Stimulated activated CD4-positive, alpha-beta T cell treated with anti-CD3 and anti-CD28 coated beads, TNF-alpha, amount 100 ng/mL, for 4 hours (primary cell): ENCODE measurements around the gene SSUH2.
"Not testable (repeated sequence)": the region's sequence is repeated elsewhere in the genome, so short reads cannot be mapped to it uniquely, and the experiment has no call there.

Source experiments
- DNase-seq, 3 experiments: peaks; one replicate each; pipeline ENCODE4 v3.0.0-alpha.2; 2020; ENCODE audit warnings: low read depth in 3 of 3

The SSUH2 gene, protein sequence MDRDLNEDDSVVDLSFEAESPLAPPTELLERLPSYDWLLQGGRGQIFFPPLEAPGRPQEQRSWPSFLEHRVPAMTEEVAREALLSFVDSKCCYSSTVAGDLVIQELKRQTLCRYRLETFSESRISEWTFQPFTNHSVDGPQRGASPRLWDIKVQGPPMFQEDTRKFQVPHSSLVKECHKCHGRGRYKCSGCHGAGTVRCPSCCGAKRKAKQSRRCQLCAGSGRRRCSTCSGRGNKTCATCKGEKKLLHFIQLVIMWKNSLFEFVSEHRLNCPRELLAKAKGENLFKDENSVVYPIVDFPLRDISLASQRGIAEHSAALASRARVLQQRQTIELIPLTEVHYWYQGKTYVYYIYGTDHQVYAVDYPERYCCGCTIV

DNA sequence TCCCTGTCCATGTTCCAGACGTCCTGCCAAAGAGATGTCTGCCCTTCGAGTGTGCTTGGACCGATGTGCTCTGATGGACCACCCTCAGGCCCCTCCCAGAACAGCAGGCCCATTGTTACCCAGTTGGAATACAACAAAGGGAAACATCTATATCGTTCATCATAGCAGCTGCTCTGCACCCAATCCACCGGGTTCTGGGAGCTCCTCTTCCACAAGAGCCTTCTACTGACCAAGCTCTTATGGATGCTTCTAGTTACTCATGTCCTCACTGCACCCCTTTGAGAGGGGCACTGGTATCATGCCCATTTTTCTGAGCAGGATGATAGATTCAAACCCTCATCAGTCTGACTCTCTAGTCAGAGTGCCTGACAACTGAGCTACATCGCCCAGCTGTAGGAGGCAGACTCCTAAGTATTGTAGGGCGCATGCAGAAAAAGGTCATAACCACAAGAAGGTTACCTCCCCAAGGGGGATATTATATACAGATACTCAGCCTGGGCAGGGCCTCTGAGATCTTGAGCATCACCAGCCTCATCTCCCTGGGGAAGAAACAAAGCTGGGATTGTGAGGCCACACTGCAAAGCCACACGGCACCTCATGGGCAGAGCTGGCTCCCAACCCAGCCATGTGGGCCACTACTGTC is at the start of gene SSUH2:
SSUH2 (minus strand) TSS at position 51 of the 643 bp plus-strand sequence; CDS start at position 11, 40 bp downstream.
- no peak for DNase-seq

DNA sequence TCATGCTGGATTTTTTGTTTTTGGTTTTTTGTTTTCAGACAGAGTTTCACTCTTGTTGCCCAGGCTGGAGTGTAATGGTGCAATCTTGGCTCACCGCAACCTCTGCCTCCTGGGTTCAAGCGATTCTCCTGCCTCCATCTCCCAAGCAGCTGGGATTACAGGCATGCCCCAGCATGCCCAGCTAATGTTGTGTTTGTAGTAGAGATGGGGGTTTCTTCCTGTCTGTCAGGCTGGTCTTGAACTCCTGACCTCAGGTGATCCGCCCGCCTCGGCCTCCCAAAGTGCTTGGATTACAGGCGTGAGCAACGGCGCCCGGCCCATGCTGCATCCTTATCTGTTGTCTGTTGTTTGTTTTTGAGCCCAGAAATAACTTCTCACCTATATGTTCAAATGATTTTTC is 46.7 kb upstream of the SSUH2 start:
- not testable (repeated sequence) for DNase-seq

DNA sequence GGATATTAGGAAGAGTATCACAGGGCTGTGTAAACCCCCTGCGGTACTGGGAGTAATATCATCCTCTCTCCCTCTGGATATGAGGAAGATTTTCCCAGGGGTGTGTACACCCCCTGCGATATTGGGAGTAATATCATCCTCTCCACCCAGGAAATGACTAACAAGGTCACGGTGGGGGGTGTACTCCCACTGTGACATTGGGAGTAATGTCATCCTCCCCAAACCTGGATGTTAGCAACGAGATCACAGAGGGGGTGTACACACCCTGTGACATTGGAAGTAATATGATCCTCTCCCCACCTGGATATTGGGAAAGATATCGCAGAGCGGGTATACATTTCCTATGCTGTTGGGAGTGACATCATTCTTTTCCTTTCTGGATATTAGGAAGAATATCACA is 40.4 kb upstream of the SSUH2 start:
- DNase-seq: not testable (repeated sequence)

DNA sequence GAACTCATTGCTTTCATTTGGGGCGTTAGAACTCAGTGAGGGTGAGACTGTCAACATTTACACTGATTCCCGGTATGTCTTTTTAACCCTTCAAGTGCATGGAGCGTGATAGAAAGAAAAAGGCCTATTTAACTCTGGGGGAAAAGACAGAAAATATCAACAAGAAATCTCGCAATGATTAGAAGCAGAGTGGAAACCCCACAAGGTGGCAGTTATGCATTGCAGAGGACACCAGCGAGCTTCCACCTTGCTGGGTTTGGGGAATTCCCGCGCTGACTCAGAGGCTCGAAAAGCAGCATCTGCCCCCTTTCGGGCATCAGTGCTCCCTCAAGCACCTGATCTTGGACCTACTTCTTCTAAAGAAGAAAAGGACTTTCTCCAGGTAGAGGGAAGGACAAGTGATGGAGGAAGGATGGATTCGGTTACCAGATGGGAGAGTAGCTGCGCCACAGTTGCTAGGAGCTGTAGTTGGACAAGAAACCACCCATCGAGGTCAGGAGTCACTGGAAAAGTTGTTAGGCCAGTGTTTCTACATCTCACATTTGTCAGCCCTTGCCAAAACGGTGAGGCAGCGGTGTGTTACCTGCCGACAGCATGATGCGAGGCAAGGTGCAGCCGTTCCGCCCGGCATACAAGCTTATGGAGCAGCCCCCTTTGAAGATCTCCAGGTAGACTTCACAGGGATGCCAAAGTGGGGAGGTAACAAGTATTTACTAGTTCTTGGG is 38.4 kb upstream of the SSUH2 start:
- not testable (repeated sequence) for DNase-seq

DNA sequence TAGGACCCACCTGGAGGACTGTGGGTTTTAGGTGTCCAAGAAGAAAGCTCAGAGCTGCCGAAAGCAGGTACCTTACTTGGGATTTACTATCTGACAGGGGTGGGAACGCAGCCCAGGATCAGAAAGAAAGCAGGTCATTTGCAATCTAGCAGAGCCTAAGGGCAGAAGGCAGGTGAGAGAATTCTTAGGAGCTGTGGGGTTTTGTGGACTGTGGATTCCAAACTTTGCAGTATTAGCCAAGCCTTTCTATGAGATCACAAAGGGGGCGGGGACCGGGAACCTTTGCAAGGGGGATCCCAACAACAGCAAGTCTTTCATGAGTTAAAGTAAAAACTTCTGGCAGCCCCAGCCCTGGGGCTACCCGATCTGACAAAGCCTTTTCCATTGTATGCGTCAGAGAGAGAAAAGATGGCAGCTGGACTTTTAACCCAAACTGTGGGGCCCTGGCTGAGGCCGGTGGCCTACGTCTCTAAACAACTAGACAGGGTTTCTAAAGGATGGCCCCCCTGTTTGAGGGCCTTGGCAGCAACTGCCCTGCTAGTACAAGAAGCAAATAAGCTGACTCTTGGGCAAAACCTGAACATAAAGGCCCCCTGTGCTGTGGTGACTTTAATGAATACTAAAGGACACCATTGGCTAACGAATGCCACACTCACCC is 37.4 kb upstream of the SSUH2 start:
- not testable (repeated sequence) for DNase-seq

DNA sequence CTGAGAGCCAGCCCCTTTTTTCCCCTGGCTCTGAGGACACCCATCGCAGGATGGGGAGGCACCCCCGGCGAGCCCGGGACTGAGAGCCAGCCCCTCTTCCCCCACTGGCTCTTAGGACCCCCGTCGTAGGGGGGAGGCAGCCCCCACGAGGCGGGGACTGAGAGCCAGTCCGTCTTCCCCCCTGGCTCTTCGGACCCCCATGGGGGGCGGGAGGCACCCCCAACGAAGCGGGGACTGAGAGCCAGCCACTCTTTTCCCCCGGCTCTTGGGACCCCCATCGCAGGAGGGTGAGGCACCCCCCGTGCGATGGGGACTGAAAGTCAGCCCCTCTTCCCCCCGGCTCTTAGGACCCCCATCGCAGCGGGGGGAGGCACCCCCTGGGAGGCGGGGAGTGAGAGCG is 36.8 kb upstream of the SSUH2 start:
- DNase-seq: no peak

DNA sequence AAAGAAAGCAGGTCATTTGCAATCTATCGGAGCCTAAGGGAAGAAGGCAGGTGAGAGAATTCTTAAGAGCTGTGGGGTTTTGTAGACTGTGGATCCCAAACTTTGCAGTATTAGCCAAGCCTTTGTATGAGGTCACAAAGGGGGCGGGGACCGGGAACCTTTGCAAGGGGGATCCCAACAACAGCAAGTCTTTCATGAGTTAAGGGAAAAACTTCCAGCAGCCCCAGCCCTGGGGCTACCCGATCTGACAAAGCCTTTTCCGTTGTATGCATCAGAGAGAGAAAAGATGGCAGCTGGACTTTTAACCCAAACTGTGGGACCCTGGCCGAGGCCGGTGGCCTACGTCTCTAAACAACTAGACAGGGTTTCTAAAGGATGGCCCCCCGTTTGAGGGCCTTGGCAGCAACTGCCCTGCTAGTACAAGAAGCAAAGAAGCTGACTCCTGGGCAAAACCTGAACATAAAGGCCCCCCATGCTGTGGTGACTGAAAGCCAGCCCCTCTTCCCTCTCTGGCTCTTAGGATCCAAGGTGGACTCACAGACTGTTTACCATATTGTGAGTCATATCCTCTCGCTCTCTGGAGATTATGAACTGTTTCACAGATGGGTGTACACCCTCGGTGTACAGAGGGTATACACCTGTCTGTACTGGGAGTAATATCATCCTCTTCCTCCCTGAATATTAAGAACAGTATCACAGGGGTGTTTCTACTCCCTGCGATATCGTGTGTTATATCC is 35.4 kb upstream of the SSUH2 start:
- DNase-seq: not testable (repeated sequence)

DNA sequence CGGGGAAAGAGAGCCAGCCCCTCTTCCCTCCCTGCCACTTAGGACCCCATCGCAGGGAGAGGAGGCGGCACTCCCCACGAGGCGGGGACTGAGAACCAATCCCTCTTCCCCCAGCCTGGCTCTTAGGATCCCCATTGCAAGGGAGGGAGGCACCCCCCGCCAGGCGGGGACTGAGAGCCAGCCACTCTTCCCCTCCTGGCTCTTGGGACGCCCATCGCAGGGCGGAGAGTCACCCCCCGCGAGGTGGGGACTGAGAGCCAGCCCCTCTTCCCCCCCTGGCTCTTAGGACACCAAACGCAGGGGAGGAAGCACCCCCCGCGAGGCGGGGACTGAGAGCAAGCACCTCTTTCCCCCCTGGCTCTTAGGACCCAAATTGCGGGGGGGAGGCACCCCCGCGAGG is 34.2 kb upstream of the SSUH2 start:
- no peak for DNase-seq

DNA sequence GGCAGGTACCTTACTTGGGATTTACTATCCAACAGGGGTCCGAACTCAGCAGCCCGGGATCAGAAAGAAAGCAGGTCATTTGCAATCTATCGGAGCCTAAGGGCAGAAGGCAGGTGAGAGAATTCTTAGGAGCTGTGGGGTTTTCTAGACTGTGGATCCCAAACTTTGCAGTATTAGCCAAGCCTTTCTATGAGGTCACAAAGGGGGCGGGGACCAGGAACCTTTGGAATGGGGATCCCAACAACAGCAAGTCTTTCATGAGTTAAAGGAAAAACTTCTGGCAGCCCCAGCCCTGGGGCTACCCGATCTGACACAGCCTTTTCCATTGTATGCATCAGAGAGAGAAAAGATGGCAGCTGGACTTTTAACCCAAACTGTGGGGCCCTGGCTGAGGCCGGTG is 32.7 kb upstream of the SSUH2 start:
- not testable (repeated sequence) for DNase-seq

DNA sequence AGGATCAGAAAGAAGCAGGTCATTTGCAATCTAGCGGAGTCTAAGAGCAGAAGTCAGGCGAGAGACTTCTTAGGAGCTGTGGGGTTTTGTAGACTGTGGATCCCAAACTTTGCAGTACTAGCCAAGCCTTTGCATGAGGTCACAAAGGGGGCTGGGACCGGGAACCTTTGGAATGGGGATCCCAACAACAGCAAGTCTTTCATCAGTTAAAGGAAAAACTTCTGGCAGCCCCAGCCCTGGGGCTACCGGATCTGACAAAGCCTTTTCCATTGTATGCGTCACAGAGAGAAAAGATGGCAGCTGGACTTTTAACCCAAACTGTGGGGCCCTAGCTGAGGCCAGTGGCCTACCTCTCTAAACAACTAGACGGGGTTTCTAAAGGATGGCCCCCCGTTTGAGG is 31.0 kb upstream of the SSUH2 start:
- not testable (repeated sequence) for DNase-seq

DNA sequence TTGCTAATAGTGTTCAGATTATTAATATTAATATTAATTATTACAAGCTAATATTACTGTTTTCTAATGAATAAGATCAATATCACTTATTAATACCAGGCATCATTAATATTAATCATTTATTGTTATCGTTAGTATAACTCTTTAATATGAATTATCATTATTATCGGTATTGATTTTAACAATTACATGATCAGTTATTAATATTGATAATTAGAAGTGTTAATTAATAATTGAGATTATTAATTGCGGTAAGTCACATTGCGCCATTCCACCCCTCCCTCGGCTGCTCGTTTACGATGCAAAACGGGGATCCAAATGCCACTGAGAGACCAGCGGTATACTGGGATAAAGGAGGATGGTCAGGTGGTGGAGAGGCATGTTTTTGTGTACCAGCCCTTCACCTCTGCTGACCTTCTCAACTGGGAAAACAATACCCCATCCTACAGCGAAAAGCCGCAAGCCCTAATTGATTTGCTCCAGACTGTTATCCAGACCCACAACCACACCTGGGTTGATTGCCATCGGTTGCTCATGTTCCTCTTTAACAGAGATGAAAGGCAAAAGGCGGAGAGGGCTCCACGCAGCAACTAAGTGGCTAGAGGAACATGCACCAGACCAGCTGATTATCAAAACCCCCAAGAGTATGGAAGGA is 28.6 kb upstream of the SSUH2 start:
- DNase-seq: no peak

DNA sequence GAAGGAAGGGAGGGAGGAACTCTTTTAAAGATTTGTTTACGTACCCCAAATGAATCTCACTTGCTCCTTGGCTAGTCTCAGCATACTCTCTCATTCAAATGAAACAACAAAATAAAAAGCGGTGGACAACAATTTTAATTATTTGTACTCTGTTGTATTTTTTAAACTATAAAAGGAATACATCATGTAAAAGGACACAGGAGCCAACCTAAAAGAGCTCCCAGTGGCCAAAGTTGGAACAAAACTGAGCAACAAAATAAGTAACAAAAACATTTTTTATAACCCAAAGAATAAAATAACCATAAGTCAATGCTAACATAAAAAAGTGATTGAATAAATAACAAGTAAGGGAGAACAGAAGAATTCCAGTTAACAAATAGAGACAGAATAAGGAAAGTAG is 24.4 kb upstream of the SSUH2 start:
- no peak for DNase-seq

DNA sequence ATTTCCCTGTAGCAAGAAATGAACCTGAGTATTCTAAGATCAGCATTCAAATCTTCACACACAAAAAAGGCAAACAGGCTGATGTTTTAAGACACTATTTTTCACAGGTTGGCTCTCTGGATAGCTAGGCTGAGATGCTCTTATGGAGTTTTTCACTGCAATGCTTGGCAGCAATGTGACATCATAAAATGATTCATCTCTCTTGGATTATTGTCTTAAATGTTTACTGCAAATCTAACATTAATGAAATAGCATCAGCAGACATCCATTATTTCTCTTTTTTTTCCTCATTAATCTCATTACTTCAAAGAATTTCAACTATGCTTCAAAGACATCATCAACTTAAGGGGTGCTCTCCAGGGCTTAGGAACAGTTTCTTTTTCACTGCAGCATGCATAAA is 23.6 kb upstream of the SSUH2 start:
- no peak for DNase-seq

DNA sequence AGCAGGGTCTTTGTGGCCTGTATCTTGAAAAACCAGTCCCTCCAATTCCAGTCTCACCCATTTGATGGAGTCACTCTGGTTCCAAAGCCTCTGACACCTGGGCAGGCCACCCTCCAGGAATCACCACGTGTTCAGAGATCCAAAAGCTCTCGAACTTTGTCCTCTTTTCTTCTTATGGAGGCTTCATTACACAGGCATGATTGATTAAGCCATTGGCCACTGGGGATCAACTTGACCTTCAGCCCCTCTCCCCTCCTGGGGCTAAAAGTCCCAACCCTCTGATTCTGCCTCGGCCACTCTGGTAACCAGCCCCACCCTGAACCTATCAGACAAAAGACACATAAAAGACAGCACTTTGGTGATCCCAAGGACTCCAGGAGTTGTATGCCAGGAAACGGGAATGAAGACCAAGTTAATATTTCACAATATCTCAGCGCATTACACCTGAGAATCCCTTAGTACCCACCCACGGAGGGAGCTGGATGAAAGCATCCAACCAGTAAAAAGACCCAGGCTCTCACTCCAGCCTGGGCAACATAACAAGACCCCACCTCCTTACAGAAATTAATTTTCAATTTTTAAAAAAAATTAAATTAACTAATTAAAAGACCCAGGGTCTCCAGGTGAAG is 23.0 kb upstream of the SSUH2 start:
- DNase-seq: no peak

DNA sequence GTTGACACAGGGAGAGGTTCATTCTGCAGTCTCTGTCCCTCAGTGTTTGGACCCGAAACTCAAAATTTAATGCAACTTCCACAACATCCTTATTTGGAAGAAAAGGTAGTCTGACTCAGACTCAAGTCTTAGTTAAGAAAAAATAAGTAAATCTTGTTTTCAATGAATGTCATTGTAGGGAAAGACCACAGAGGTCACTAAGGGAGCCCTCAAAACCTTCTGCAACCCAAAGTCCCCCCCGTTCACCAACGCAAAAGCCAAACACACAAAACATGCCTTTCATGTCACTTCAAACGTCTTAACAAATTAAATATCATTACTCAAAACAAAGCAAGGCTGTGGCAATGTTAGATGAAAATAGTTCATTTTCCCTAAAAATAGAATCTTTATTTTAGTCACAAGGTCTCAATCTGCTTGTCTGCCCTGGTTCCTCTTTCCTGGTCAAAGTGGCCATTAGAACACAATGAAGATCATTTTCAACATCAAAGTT is 20.9 kb upstream of the SSUH2 start:
- DNase-seq: no peak

DNA sequence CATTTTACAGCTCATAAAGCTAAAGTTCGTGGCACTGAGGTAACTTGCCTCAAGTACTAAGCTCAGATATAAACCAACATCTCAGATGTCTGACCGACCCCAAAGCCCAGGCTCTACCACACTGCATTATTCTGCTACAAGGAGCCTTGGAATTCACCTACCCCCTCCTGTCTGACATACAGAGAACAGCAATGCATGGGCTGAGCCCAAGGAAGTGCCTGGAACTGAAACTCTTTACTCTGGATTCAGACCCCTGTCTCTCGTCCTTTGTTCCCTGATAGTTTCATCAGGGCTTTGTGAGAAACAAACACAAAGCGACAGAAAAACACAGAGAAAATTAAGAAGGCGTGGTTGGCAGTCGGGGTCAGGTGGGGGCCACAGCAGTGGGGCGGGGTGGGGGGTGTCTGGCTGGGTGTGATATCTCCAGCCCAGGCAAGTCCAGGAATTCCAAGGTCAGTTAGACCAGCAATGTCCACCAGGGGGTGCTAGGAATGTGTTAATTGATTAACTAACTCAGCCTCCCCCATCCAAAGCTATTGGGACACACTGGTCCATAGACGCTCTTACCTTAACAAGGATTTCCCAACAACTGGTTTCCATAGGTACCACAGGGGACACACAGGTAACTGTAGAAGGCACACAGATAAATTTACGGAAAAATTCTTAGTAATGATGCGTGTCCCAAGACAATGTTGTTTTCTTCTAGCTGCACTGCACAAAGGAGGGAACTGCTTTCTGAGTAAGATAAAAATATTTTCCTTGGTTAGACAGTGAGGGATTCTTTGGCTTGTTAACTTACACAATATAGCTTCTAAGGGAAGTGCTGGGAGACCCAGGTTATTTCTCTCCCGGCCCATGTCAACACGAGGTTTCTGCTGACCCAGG is 18.8 kb upstream of the SSUH2 start:
- DNase-seq: peak in 1 of 3 experiments; percentile 12

DNA sequence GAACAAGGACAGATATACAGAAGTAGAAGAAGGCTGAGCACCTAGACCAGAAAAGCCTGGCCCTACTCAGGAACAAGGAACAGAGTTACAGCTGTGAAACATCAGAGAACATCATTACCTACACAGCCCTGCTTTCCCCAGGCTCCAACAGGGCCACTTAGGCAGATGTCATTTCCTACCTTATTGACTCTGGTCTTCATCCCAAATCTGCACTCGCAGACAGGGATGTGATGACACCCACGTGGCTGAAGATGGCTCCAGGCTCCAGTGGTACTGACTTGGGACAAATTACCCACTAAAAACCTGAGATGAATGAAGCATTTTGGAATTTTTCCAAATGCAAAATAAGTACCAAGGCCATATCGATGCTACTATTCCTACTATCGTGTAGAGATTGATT is 18.0 kb upstream of the SSUH2 start:
- DNase-seq: no peak

DNA sequence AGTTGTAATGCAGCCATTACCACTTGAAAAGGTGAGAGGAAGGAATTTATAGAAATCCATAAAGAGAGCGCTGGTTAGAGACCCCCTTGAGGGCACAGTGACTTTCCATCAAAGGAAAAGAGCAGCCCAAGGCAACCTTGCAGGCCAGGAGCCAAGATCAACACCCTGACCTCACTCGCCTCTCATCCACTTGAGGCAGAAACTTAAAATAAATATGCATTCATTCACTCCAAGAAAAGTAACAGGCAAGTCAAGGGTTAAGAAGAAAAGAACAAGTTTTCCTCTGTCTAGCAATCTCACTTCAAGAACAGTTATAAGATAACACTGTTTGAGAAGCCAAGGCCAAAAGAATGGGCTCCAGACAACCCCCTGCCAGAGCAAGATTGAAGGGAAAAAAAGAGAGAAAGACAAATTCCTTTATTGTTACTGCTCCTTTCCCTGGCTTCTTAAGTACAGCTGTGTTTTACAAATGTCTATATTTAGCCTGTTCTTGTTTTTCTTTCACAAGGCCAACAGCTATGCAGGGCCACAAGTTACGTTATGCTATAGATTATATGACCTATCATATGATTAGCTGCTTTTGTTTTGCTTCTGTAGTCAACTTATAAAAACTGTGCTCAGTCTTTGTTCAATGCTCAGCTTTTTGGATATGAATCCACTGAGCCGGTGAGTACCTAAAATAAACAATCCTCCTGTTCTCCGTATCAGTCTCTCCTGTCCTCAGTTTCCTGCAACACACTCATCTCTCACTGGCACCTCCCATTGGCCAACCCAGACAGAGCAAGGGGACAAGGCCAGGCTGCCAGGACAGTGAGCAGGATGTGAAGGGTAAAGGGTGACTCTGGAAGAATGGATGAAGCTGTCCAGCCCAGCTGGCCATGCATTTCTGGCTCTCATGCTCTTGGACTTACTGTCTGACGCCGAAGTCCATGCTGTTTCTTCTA is 15.8 kb upstream of the SSUH2 start:
- DNase-seq: no peak
